Neural progenitor cell (in vitro differentiated cells): ENCODE results near the gene SPP2. TPM values are rescaled to one million over a fixed set of nuclear protein-coding genes. Genes with fewer than 3 reads are reported as not detected.

Source experiments
- DNase-seq: peaks from one replicate; pipeline ENCODE4 v3.0.0-alpha.2; 2016; ENCODE audit warnings: low spot score
- H2AFZ ChIP-seq: fragments of 200-600 bp; sonication (generic); replicated peaks from 2 replicates; pipeline ENCODE4 v1.6.1; 2016; ENCODE audit warnings: antibody characterized with exemption
- H3F3A ChIP-seq: fragments of 200-600 bp; sonication (generic); 2 replicates; pipeline ENCODE4 v1.6.1; 2016; ENCODE audit warnings: antibody characterized with exemption, low read depth
- H3K27ac ChIP-seq: fragments of 200-600 bp; sonication (generic); 2 replicates; pipeline ENCODE4 v1.5.1; 2016; ENCODE audit warnings: mild to moderate bottlenecking
- H3K27me3 ChIP-seq: fragments of 200-600 bp; sonication (generic); 2 replicates; pipeline ENCODE4 v1.6.1; 2016; ENCODE audit warnings: mild to moderate bottlenecking, moderate library complexity
- H3K36me3 ChIP-seq: fragments of 200-600 bp; sonication (generic); 2 replicates; pipeline ENCODE4 v1.5.1; 2016
- H3K4me1 ChIP-seq: fragments of 200-600 bp; sonication (generic); 2 replicates; pipeline ENCODE4 v1.6.1; 2016; ENCODE audit warnings: mixed run types
- H3K4me2 ChIP-seq: fragments of 200-600 bp; sonication (generic); 2 replicates; pipeline ENCODE4 v1.6.1; 2016
- H3K4me3 ChIP-seq: fragments of 200-600 bp; sonication (generic); 2 replicates; pipeline ENCODE4 v1.5.1; 2016
- H3K79me2 ChIP-seq: fragments of 200-600 bp; sonication (generic); 2 replicates; pipeline ENCODE4 v1.6.1; 2016; ENCODE audit warnings: low read depth
- H3K9ac ChIP-seq: fragments of 200-600 bp; sonication (generic); 2 replicates; pipeline ENCODE4 v1.6.1; 2016
- H3K9me3 ChIP-seq: fragments of 200-600 bp; sonication (generic); 2 replicates; pipeline ENCODE4 v1.5.1; 2016; ENCODE audit warnings: low read depth
- H4K20me1 ChIP-seq: fragments of 200-600 bp; sonication (generic); 2 replicates; pipeline ENCODE4 v1.6.1; 2016; ENCODE audit warnings: low read depth
- H3K27ac Mint-ChIP-seq: 3 replicates; pipeline ENCODE4 v1.8.0; 2021; ENCODE audit warnings: mixed read lengths
- H3K27me3 Mint-ChIP-seq: 2 replicates; pipeline ENCODE4 v1.8.0; 2022; ENCODE audit warnings: low read depth, mild to moderate bottlenecking, inconsistent platforms, moderate library complexity, mixed read lengths; ENCODE audit not compliant: insufficient read depth
- H3K36me3 Mint-ChIP-seq: 3 replicates; pipeline ENCODE4 v1.8.0; 2021; ENCODE audit warnings: mixed read lengths
- H3K4me1 Mint-ChIP-seq: 3 replicates; pipeline ENCODE4 v1.8.0; 2021; ENCODE audit warnings: mixed read lengths
- H3K4me3 Mint-ChIP-seq: 3 replicates; pipeline ENCODE4 v1.8.0; 2021; ENCODE audit warnings: mild to moderate bottlenecking, moderate library complexity, mixed read lengths
- H3K9me3 Mint-ChIP-seq: 3 replicates; pipeline ENCODE4 v1.8.0; 2020; ENCODE audit warnings: mixed read lengths
- EZH2 ChIP-seq: fragments of 200-600 bp; sonication (generic); IDR thresholded peaks from 2 replicates; pipeline ENCODE4 v1.6.1; 2017; ENCODE audit warnings: antibody characterized with exemption, mild to moderate bottlenecking, moderate library complexity
- EZH2phosphoT487 ChIP-seq: fragments of 200-600 bp; sonication (generic); IDR thresholded peaks from 2 replicates; pipeline ENCODE4 v1.6.1; 2017; ENCODE audit warnings: antibody characterized with exemption
- total RNA-seq: library from RNA; depleted of rRNA; stranded (reverse); fragments of >200 nt; gene quantifications from 2 replicates; pipeline ENCODE4 v1.2.3, GENCODE V29; 2015; ENCODE audit warnings: low replicate concordance
- TF ChIP-seq, protein P1 (sequence below): fragments of 200-600 bp; sonication (generic); IDR thresholded peaks from 2 replicates; pipeline ENCODE4 v1.5.1; 2017; ENCODE audit warnings: antibody characterized with exemption, mild to moderate bottlenecking

SPP2 gene
- total RNA-seq, 1 donor from 2014 or later = not detected

DNA sequence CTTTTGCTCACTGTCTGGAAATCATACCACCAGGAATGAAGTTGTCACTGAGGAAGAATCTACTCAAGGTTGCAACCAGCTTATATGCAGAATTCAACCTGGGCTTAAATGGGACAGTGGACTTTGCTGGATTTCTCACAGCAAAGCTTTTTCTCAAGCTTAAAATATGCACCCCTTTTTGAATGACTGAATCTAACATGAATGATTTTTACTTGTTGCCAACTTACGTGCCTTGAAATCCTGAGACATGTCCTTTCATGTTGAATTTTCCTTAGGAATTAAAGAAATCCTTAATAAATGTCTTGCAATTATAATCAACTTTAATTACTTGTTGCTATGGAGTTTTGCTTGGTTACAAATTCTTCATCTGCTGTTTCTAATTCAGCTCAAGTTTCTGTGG lies 57.4 kb downstream of the SPP2 start:
- TF ChIP-seq EZH2 (no peak), EZH2phosphoT487 (no peak)
- TF ChIP-seq, protein P1, sequence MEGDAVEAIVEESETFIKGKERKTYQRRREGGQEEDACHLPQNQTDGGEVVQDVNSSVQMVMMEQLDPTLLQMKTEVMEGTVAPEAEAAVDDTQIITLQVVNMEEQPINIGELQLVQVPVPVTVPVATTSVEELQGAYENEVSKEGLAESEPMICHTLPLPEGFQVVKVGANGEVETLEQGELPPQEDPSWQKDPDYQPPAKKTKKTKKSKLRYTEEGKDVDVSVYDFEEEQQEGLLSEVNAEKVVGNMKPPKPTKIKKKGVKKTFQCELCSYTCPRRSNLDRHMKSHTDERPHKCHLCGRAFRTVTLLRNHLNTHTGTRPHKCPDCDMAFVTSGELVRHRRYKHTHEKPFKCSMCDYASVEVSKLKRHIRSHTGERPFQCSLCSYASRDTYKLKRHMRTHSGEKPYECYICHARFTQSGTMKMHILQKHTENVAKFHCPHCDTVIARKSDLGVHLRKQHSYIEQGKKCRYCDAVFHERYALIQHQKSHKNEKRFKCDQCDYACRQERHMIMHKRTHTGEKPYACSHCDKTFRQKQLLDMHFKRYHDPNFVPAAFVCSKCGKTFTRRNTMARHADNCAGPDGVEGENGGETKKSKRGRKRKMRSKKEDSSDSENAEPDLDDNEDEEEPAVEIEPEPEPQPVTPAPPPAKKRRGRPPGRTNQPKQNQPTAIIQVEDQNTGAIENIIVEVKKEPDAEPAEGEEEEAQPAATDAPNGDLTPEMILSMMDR = no peak
- no peaks in the 10 kb centered on the region for H3K4me1 Mint-ChIP-seq
- H3K4me2 ChIP-seq = no peak overlapping the region
- H3K9me3 Mint-ChIP-seq = no peaks in the 10 kb centered on the region
- H3K79me2 ChIP-seq = no peaks in the 10 kb centered on the region
- H3K9me3 ChIP-seq = no peaks in the 10 kb centered on the region
- H3K27me3 ChIP-seq = no peaks in the 10 kb centered on the region
- H3K27ac ChIP-seq = no peak overlapping the region
- H3K36me3 Mint-ChIP-seq = no peaks in the 10 kb centered on the region
- H3K4me3 Mint-ChIP-seq = no peak overlapping the region
- no peaks in the 10 kb centered on the region for H3K36me3 ChIP-seq
- peaks cover 9% of the 10 kb centered on the region for H3K27me3 Mint-ChIP-seq
- H3F3A ChIP-seq = no peaks in the 10 kb centered on the region
- H3K4me1 ChIP-seq = no peaks in the 10 kb centered on the region
- no peak overlapping the region for H3K9ac ChIP-seq
- no peak overlapping the region for H3K27ac Mint-ChIP-seq
- no peak overlapping the region for H2AFZ ChIP-seq
- H4K20me1 ChIP-seq = no peaks in the 10 kb centered on the region
- no peak overlapping the region for H3K4me3 ChIP-seq
- DNase-seq = no peak

DNA sequence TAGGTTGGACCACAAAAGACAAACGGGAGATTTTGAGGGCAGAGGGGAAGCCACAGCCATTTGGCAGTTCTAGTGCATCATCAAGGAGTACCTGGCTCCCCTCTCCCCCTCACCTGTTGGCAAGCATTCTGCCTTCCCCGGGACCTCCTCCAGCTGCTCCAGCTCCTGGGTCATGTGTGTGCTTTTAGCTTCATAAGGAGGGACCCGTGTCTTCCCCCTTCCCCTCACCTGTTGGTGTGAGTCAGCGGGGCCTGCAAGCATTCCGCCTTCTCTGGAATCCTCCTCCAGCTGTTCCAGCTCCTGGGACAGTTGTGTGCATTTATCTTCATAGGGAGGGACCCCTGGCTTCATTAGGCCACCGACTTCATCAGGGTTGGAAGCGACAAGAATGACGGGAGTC lies 58.8 kb downstream of the SPP2 start:
- peaks cover 3% of the 10 kb centered on the region for H3K9me3 Mint-ChIP-seq
- peaks cover 7% of the 10 kb centered on the region for H3K27me3 Mint-ChIP-seq
- H3K27me3 ChIP-seq = no peaks in the 10 kb centered on the region
- H2AFZ ChIP-seq = no peak overlapping the region
- no peaks in the 10 kb centered on the region for H3K36me3 Mint-ChIP-seq
- H3K9me3 ChIP-seq = no peaks in the 10 kb centered on the region
- H3K4me1 Mint-ChIP-seq = no peaks in the 10 kb centered on the region
- no peaks in the 10 kb centered on the region for H4K20me1 ChIP-seq
- H3K4me1 ChIP-seq = no peaks in the 10 kb centered on the region
- no peak overlapping the region for H3K27ac ChIP-seq
- H3F3A ChIP-seq = no peaks in the 10 kb centered on the region
- H3K4me2 ChIP-seq = no peak overlapping the region
- no peak overlapping the region for H3K27ac Mint-ChIP-seq
- no peak overlapping the region for H3K4me3 ChIP-seq
- no peaks in the 10 kb centered on the region for H3K36me3 ChIP-seq
- TF ChIP-seq, protein P1 = no peak
- TF ChIP-seq EZH2 = no peak
- TF ChIP-seq EZH2phosphoT487 = no peak
- H3K4me3 Mint-ChIP-seq = no peak overlapping the region
- no peaks in the 10 kb centered on the region for H3K79me2 ChIP-seq
- no peak overlapping the region for H3K9ac ChIP-seq
- DNase-seq = no peak

DNA sequence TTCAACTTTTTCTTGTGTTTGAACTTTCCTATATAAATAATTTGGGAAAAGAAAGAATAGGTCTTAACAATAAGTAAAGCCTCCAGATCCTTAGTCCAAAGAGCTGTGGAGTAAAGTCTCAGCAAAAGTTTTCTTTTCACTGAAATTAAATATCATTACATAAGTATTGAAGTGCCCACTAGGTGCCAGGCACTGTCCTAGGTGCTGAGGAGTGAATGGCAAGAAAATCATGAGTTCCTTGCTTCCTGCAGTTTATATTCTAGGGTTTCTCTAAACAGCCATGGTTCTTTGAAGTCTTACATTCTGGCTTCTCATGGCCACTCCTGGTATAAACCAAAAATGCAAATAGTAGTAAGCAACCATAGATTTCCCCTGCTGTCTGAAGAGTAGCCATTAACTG lies 59.7 kb downstream of the SPP2 start:
- Histone ChIP-seq H3F3A (no peaks in the 10 kb centered on the region), H3K9ac (no peak overlapping the region), H3K27ac (no peak overlapping the region), H3K4me1 (no peaks in the 10 kb centered on the region), H3K4me3 (no peak overlapping the region), H3K79me2 (no peaks in the 10 kb centered on the region), H4K20me1 (no peaks in the 10 kb centered on the region), H2AFZ (no peak overlapping the region), H3K27me3 (no peaks in the 10 kb centered on the region), H3K9me3 (no peaks in the 10 kb centered on the region), H3K36me3 (no peaks in the 10 kb centered on the region), H3K4me2 (no peak overlapping the region)
- Mint-ChIP-seq H3K36me3 (no peaks in the 10 kb centered on the region), H3K27ac (no peak overlapping the region), H3K4me3 (no peak overlapping the region), H3K4me1 (no peaks in the 10 kb centered on the region), H3K9me3 (peaks cover 3% of the 10 kb centered on the region), H3K27me3 (peaks cover 7% of the 10 kb centered on the region)
- no peak for DNase-seq
- TF ChIP-seq EZH2 (no peak), EZH2phosphoT487 (no peak)
- TF ChIP-seq, protein P1 = no peak
